Cerebellar nuclear complex (tissue), 1 donor: ENCODE results near the gene CCDC188.

ENCODE experiments used
- DNase-seq, 2 experiments: peaks; one replicate each; lab custom pipeline; 2025; lab: John Stamatoyannopoulos, UW

The CCDC188 gene

GRCh38 chr22:20148414-20148813 lies 2.4 kb downstream of the CCDC188 start:
- no peak for DNase-seq

DNA sequence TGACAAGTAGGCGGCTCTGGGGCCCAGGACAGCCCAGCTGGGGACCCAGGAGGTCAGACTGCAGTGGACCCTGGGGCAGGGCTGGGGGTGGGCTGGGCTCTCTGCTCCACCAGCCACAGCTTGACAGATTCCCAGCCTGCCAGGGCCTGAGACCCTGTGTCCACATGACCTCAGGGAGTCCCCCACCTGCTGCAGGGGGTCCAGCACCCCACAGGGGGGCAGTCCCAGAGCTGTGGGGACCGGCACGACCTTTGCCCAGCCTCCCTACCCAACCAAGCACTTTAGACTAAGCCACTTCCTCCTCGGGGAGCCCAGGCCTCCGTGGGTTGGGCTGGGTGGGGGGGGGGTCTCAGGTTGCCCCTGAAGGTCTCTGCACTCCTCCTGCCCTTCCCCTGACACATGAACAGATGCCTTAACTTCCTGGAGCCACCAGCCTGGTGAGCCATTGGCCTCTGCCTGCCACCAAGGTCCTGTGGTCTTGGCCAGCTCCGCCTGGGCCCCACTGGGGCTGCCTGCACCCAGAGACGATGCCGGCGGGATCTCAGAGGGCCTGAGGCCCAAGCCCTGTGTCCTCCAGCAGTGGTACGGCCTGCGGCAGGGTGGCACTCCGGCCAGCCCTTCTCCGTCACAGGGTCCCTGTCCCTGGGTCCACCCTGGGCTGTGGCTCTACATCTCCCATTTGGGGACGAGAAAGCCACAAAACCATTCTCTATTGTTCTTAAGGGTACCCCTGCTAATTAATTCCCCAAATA lies 3.4 kb downstream of the CCDC188 start:
- DNase-seq, result no peak

DNA sequence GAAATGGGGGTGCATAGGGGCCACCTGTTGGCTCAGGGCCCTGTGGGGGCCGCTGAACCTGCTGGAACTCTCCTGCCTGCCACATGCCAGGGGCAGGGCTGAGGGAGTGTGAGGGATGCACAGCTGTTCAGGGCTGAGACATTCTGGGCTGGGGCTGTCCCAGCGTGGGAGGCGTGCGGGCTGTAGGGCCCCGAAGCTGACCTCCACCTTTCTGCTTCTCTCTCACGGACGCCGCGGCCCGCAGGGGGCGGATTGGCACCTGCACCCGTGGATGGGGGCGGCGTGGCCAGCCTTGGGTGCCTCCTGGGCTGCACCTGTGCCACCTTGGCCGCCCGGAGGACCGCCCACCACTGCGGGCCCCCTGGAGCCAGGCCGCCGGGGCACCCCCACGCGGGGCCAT lies 4.1 kb downstream of the CCDC188 start:
- DNase-seq, result no peak

DNA sequence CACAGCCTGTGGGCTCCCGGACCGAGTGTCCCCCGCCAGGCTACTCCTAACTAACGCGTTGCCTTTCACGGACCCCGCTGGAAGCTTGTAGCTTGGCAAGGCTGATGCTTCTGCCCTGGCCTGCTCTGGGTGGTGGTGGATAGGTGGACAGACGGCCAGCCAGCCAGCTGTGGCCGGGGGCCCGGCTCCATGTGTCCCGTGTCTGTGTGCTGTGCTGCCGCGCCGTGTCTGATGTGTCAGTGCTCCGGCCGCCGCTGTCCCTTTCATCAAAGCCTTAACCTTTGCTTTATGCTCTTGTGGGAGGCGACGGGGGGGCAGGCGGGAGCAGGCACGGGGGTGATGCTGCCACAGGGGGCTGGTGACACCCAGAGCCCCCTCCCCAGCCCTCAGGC lies 5.0 kb downstream of the CCDC188 start:
- DNase-seq, result no peak

- no peak for DNase-seq
These were observed 5.5 kb downstream of the CCDC188 start for GRCh38 chr22:20145206-20145831.

GRCh38 chr22:20143883-20144665 lies 6.8 kb downstream of the CCDC188 start:
- DNase-seq, result no peak

DNA sequence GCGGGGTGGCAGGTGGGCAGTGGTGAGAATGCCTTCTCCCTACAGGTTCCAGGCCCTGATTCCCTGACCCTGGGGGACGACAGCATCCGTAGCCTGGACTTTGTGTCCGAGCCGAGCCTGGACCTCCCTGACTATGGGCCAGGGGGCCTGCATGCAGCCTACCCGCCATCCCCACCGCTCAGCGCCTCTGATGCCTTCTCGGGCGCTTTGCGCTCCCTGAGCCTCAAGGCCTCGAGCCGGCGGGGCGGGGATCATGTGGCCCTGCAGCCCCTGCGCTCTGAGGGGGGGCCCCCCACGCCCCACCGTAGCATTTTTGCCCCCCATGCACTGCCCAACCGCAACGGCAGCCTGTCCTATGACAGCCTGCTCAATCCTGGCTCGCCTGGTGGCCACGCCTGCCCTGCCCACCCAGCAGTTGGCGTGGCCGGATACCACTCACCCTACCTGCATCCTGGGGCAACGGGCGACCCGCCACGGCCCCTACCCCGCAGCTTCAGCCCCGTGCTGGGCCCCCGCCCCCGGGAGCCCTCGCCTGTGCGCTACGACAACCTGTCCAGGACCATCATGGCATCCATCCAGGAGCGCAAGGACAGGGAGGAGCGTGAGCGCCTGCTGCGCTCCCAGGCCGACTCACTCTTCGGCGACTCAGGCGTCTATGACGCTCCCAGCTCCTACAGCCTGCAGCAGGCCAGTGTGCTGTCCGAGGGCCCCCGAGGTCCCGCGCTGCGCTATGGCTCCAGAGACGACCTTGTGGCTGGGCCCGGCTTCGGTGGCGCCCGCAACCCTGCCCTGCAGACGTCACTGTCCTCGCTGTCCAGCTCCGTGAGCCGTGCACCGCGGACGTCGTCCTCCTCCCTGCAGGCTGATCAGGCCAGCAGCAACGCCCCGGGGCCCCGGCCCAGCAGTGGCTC lies 7.9 kb downstream of the CCDC188 start:
- no peak for DNase-seq

DNA sequence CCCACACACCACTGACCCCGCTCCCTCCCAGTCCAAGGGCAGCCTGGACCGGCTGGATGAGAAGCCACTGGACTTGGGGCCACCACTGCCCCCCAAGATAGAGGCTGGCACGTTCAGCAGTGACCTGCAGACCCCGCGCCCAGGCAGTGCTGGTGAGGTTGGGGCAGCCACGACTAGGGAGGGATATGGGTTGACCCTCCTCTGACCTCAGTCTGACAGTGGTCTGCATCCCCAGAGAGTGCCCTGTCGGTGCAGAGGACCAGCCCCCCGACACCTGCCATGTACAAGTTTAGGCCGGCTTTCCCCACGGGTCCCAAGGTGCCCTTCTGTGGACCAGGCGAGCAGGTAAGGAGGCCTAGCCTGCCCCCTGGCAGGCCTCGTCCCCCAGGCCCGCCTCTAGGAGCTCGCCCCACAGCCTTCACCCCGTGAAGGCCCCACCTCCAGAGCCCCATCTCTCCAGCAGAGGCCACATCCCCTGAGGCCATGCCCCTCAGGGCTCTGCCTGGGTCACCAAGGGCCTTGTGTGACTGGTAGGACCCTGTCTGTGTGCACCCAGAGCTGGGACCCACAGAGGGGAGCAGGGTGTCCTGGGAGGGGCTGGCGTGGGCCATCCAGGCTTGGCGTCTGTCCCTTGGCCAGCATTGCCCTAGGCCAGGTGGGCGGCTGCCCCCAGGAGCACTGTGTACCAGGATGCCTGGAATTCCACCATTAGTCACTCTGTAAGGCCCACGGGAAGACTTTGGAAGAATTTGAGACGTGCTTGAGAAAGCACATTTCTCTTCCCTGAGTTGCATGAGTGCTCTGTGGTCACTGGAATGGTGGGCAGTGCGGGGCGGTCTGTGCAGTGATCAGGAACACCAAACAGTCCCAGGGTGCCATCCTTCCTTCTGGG lies 9.4 kb downstream of the CCDC188 start:
- DNase-seq, result no peak

DNA sequence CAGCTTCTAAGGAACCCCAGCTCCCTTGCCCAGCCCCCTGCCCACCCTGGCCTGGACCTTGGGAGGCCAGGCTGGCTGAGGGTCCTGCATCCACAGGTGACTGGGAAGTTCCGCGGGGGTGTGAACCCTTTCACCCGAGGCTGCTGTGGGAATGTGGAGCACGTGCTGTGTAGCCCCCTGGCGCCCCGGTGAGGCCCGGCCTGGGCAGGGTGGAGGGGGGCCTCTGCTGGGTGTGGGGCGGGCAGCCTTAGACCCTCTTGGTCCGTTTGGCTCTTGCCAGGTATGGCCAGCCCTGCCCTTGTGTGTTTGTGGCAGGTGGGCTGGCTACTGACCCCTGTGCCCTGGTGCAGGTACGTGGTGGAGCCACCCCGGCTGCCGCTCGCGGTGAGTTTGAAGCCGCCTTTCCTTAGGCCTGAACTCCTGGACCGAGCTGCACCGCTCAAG lies 10.3 kb downstream of the CCDC188 start:
- DNase-seq, result no peak

DNA sequence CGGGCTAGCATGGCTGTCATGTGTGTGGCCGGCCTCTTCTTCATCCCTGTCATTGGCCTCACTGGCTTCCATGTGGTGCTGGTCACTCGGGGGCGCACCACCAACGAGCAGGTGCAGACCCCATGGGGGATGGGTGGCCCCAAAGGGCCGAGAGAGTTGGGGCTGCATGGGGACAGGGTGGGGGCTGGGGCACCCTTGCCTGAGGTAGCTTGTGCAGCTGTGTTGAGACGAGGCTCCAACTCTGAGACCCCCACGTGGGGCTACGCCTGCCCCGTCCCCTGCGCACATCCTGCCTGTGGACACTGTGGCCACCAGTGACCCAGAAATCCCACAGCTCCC lies 10.8 kb downstream of the CCDC188 start:
- DNase-seq, result no peak

- no peak for DNase-seq
These were observed 11.3 kb downstream of the CCDC188 start for GRCh38 chr22:20139391-20140106.

GRCh38 chr22:20138868-20139267 lies 12.0 kb downstream of the CCDC188 start:
- no peak for DNase-seq

DNA sequence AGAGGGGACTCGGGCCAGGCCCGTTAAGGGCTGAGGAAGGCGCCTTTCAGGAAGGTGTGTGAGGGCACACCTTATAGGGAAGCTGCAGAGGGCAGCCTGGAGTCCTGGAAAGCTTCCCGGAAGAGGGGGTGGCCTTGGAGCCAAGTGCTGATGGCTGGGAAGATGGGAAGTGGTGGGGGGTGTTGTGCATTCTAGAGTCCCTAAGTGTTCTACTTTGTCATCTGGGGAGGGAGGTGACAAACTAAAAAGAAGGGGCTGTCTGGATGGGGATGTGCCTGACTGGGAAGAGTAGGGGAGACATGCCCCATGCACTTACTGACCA lies 12.5 kb downstream of the CCDC188 start:
- DNase-seq, result no peak

DNA sequence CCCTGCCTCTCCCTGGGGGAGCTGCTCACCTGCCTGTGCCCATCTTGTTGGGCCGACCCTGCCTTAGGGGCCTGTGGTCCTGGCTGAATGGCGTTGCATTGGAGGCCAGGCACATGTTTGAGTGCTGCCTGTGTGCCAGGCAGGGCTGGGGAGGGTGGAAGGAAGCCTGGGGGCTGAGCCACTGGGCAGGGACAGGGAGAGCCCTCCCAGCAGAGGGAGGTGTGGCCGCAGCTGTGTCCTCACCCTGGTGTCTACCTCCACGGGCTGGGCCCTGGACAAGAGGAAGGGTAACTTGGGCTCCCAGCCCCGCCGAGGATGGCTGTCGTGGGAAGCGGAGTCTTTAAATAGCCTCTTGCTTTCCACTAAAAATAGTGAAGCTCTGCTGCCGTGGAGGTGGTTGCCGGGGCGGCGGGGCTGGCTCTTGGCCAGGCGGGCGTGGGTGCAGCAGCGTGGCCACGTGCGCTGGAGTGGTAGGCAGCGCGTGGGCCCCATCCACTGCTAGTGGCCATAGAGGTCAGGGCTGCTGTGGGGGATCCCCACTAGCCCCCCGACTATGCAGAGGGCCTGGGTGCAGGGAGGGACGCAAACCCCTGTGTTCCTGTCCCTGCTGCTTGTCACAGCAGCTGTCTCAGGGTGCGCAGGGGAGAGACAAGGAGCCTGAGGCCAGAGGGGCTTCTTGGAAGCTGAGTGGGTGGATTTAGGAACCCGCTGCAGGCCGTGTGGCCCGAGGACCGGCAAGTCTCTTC lies 13.0 kb downstream of the CCDC188 start:
- no peak for DNase-seq

- no peak for DNase-seq
These were observed 13.7 kb downstream of the CCDC188 start for GRCh38 chr22:20137113-20137512.

DNA sequence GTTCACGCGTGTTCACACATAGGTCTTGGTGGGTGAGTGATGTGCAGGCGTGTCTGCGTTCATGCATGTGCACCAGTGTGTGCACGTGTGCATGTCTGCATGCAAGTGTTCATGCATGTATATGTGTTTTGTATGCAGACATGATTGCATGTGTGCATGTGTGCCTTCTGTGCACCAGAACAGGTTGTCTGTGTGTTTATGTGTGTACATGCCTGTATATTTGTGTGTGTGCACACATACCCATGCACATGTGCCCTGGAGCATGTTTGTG lies 14.3 kb downstream of the CCDC188 start:
- DNase-seq, result no peak

DNA sequence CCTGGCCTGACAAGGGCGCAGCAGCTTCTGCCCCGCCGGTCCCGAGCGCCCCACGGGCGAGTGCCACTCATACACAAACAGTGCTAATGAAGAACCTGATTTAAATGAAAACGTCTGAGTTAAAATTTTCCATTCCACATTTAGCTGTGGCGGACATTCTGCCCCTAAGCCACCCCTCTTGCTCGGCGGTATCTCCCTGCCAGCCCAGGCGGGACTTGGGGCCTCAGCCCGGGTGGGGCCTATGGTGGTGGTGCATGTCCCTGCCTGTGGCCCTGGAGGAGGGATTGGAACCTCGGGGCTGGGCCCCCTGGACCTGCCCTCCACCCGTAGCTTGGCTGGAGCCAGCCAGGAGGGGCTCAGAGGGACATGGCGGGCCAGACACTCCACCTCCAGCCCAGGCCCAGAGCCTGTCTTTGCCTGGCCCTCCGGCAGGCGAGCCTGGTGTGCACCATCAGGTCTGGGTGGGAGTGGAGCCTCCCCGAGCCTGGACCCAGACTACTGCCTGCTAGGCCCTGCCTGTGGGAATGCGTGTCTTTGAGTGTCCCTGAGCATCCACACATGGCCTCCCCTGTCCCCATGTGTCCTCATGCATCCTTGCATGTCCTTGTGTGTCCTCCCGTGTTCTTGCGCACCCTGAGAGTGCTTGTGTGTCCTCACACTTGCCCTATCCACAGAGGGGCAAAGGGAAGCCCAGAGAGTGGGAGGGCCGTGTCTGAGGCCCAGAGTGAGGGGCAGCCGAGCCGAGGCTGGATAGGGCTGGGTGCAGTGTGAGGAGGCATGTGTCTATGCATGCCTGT lies 14.9 kb downstream of the CCDC188 start:
- DNase-seq, result no peak

- DNase-seq, result no peak
These were observed 15.6 kb downstream of the CCDC188 start for GRCh38 chr22:20135265-20135664.

DNA sequence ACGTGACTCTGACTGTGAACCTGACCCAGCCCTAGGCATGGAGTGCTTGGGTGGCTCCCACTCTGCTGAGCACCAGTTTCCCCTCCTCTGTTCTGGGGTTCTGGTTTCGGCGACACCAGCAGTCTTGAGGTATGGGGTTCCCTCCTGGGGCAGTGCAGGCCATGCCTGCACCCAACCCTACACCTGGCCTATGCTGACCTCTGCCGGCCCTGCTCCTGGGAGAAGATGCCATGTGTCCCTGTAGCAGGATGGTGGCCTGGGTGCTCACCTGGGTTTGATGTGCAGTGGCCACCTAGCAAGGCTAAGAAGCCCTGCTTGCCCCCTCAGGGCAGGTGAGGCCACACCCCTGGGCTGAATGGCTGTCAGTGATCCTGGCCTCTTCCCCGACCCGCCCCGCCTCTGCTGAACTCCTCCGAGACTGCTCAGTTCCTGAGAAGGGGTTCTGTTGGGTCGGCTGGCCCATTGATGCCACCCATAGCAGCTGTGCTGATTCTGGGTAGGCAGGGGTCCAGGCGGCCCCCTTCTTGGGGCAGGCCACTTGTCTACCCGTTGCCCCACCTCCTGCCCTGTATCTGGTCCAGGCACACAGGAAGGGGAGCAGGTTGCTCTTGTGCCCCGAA lies 16.8 kb downstream of the CCDC188 start:
- no peak for DNase-seq
